Gastroesophageal sphincter (tissue), 4 donors: Measurements from ENCODE around the gene CADM2. TPM values are rescaled to one million over a fixed set of nuclear protein-coding genes. Genes with fewer than 3 reads are reported as not detected.

ENCODE experiments used
- ATAC-seq: fragments of 150-250 bp; one replicate; pipeline ENCODE4 v1.9.1; 2016; ENCODE audit warnings: mild to moderate bottlenecking, moderate library complexity
- H3K27ac ChIP-seq, 4 donors: fragments of 200-600 bp; sonication (generic) in 3 of 4; 1 replicate in 3 of 4; 2 replicates in 1 of 4; pipeline ENCODE4 v1.5.1; 2016 to 2019
- H3K27me3 ChIP-seq: fragments of 200-600 bp; sonication (generic); one replicate; pipeline ENCODE4 v1.5.1; 2019
- H3K36me3 ChIP-seq, 2 donors: fragments of 200-600 bp; sonication (generic); one replicate each; pipeline ENCODE4 v1.5.1; 2019; ENCODE audit warnings: control low read depth in 1 of 2
- H3K4me1 ChIP-seq, 3 donors: fragments of 200-600 bp; sonication (generic); 1 replicate in 2 of 3; 2 replicates in 1 of 3; pipeline ENCODE4 v1.5.1; 2016 to 2019; ENCODE audit warnings: control low read depth in 2 of 3
- H3K4me3 ChIP-seq, 2 donors: fragments of 200-600 bp; sonication (generic); one replicate each; pipeline ENCODE4 v1.5.1; 2019; ENCODE audit warnings: mild to moderate bottlenecking in 1 of 2, moderate library complexity in 1 of 2
- H3K9me3 ChIP-seq, 3 donors: fragments of 200-600 bp; sonication (generic); one replicate each; pipeline ENCODE4 v1.5.1; 2017 to 2019; ENCODE audit warnings: control low read depth in 2 of 3
- CTCF ChIP-seq, 4 experiments: fragments of 200-600 bp in 2 of 4; fragments of 450-650 bp in 2 of 4; sonication (generic) in 1 of 4; IDR thresholded peaks; one replicate each; pipeline ENCODE4 v1.5.1; 2017 to 2019; ENCODE audit warnings: antibody characterized with exemption in 4 of 4, mild to moderate bottlenecking in 2 of 4, moderate library complexity in 2 of 4
- EP300 ChIP-seq: sonication (generic); formaldehyde crosslinking; IDR thresholded peaks from one replicate; pipeline ENCODE4 v1.6.1; 2017; ENCODE audit warnings: antibody characterized with exemption, mild to moderate bottlenecking
- POLR2A ChIP-seq, 2 donors: fragments of 450-650 bp; IDR thresholded peaks; one replicate each; pipeline ENCODE4 v1.6.1; 2017; ENCODE audit warnings: antibody characterized with exemption in 2 of 2, mild to moderate bottlenecking in 2 of 2, moderate library complexity in 1 of 2
- POLR2AphosphoS5 ChIP-seq: sonication (generic); formaldehyde crosslinking; IDR thresholded peaks from one replicate; pipeline ENCODE4 v1.6.1; 2017; ENCODE audit warnings: antibody characterized with exemption
- WGBS, 2 donors: methylation state at CpG; one replicate each; pipeline ENCODE4 v1.1.5; 2018; ENCODE audit warnings: low coverage in 1 of 2; 5-methylcytosine and 5-hydroxymethylcytosine counted together
- total RNA-seq, 4 donors: library from RNA; depleted of rRNA; stranded (reverse); fragments of >200 nt; gene quantifications; one replicate each; pipeline ENCODE4 v1.1.0, GENCODE V29; 2016

Gene CADM2
- total RNA-seq, 4 donors from 2014 or later, result 8.2 to 10.1 (median 9.4) TPM

GRCh38 chr3:84974347-84974746, 15.6 kb downstream of the CADM2 start:
- no peak for ATAC-seq
- Histone ChIP-seq H3K4me3 (no peak overlapping the region), H3K9me3 (no peaks in the 10 kb centered on the region), H3K27me3 (no peaks in the 10 kb centered on the region), H3K36me3 (no peaks in the 10 kb centered on the region), H3K4me1 (no peaks in the 10 kb centered on the region), H3K27ac (no peak overlapping the region)
- TF ChIP-seq EP300, result no peak
- no peak for TF ChIP-seq POLR2A (IDR thresholded peaks at IDR 0.05)
- peak in 1 of 4 experiments; percentile 18 for TF ChIP-seq CTCF (IDR thresholded peaks at IDR 0.05)
- no peak for TF ChIP-seq POLR2AphosphoS5

- Histone ChIP-seq H3K36me3 (no peaks in the 10 kb centered on the region), H3K9me3 (no peaks in the 10 kb centered on the region), H3K27me3 (no peaks in the 10 kb centered on the region), H3K4me3 (no peak overlapping the region), H3K27ac (no peak overlapping the region), H3K4me1 (no peaks in the 10 kb centered on the region)
- 36 to 72% methylated on average over 1 of the region's 1 CpG for WGBS, 2 donors
- TF ChIP-seq CTCF (IDR thresholded peaks at IDR 0.05) (no peak), POLR2A (IDR thresholded peaks at IDR 0.05) (no peak), POLR2AphosphoS5 (no peak), EP300 (no peak)
- ATAC-seq, result no peak
Observed at GRCh38 chr3:84977021-84977420, 18.2 kb downstream of the CADM2 start.

- Histone ChIP-seq H3K36me3 (no peaks in the 10 kb centered on the region), H3K4me3 (no peak overlapping the region), H3K27me3 (no peaks in the 10 kb centered on the region), H3K9me3 (no peaks in the 10 kb centered on the region), H3K4me1 (no peaks in the 10 kb centered on the region), H3K27ac (no peak overlapping the region)
- TF ChIP-seq EP300 (no peak), POLR2AphosphoS5 (no peak), POLR2A (IDR thresholded peaks at IDR 0.05) (no peak), CTCF (IDR thresholded peaks at IDR 0.05) (no peak)
- 55 to 67% methylated on average over 2 of the region's 2 CpGs for WGBS, 2 donors
- no peak for ATAC-seq
Observed at GRCh38 chr3:84978843-84979242, 20.1 kb downstream of the CADM2 start.

GRCh38 chr3:84980011-84980410, 21.2 kb downstream of the CADM2 start:
- TF ChIP-seq POLR2AphosphoS5 (no peak), EP300 (no peak), CTCF (IDR thresholded peaks at IDR 0.05) (no peak), POLR2A (IDR thresholded peaks at IDR 0.05) (no peak)
- Histone ChIP-seq H3K27me3 (no peaks in the 10 kb centered on the region), H3K27ac (no peak overlapping the region), H3K4me1 (no peaks in the 10 kb centered on the region), H3K9me3 (no peaks in the 10 kb centered on the region), H3K36me3 (no peaks in the 10 kb centered on the region), H3K4me3 (no peak overlapping the region)
- 0 to 8% methylated on average over 3 of the region's 3 CpGs for WGBS, 2 donors
- ATAC-seq, result no peak

GRCh38 chr3:84980456-84980855, 21.7 kb downstream of the CADM2 start:
- H3K36me3 ChIP-seq, result no peaks in the 10 kb centered on the region
- no peaks in the 10 kb centered on the region for H3K27me3 ChIP-seq
- no peaks in the 10 kb centered on the region for H3K4me1 ChIP-seq
- H3K27ac ChIP-seq, result no peak overlapping the region
- H3K9me3 ChIP-seq, result no peaks in the 10 kb centered on the region
- no peak for ATAC-seq
- TF ChIP-seq CTCF (IDR thresholded peaks at IDR 0.05), result no peak
- no peak for TF ChIP-seq POLR2A (IDR thresholded peaks at IDR 0.05)
- TF ChIP-seq EP300, result no peak
- no peak for TF ChIP-seq POLR2AphosphoS5
- WGBS, 2 donors, result 52 to 61% methylated on average over 2 of the region's 2 CpGs
- H3K4me3 ChIP-seq, result no peak overlapping the region
